Measurements from ENCODE around the gene PBX1.

DNA sequence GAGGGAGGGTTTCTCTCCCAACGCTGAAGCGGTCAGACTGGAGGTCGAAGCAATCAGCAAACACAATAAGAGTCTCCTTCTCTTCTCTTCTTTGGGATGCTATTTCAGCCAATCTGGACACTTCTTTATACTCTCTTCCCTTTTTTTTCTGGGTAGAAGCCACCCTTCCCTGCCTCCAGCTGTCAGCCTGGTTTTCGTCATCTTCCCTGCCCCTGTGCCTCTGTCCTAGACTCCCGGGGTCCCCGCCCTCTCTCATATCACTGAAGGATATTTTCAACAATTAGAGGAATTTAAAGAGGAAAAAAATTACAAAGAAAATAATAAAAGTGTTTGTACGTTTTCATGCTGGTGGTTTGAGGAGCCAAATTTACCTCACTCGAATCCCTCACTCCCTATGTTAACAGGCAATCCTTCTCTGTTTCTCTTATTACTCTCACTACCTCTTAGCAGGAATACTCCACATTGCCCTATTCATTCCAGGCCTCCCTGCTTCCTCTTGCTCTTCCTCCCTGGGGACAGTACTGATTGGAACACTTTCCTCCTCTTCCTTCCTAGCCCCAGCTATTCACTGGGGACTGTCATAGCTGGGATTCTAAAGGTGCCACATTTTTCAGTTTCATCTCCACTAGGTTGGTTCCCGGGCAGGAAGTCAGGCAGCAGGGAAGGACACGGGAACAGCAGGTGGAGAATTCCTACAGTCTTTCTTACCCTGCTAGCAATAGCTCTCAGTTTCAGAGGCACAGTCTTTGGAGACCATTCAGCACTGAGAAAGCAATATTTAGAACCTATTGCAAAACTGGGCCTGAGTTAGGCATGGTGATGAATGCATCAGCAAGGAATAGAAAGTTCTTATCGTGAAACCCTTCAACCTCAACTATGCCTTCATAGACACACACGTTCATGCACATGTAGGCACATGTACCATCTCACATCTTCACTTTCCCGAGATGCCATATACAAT is 288.0 kb downstream of the PBX1 start:
- TF ChIP-seq POLR2A (IDR thresholded peaks at IDR 0.05), result no peak
- TF ChIP-seq, protein P1, sequence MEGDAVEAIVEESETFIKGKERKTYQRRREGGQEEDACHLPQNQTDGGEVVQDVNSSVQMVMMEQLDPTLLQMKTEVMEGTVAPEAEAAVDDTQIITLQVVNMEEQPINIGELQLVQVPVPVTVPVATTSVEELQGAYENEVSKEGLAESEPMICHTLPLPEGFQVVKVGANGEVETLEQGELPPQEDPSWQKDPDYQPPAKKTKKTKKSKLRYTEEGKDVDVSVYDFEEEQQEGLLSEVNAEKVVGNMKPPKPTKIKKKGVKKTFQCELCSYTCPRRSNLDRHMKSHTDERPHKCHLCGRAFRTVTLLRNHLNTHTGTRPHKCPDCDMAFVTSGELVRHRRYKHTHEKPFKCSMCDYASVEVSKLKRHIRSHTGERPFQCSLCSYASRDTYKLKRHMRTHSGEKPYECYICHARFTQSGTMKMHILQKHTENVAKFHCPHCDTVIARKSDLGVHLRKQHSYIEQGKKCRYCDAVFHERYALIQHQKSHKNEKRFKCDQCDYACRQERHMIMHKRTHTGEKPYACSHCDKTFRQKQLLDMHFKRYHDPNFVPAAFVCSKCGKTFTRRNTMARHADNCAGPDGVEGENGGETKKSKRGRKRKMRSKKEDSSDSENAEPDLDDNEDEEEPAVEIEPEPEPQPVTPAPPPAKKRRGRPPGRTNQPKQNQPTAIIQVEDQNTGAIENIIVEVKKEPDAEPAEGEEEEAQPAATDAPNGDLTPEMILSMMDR (IDR thresholded peaks at IDR 0.05), result no peak

Data from sigmoid colon (tissue), 3 donors.